Epithelial cell of proximal tubule (primary cell): Measurements from ENCODE around the gene PEX11A. TPM values are rescaled to one million over a fixed set of nuclear protein-coding genes. Genes with fewer than 3 reads are reported as not detected.

Source experiments
- DNase-seq: peaks from one replicate; pipeline ENCODE4 v3.0.0-alpha.2; 2011; ENCODE audit warnings: low read depth
- H3K4me3 ChIP-seq: 2 replicates; pipeline ENCODE4 v1.5.1; 2011; ENCODE audit warnings: low read depth, mild to moderate bottlenecking, low read length
- total RNA-seq: library from RNA; depleted of rRNA; stranded (reverse); fragments of >200 nt; gene quantifications from 2 replicates; pipeline ENCODE4 v1.2.3, GENCODE V29; 2015
- TF ChIP-seq, protein P1 (sequence below): conservative IDR thresholded peaks from 2 replicates; pipeline ENCODE4 v1.5.1; 2012; ENCODE audit warnings: low read depth, mild to moderate bottlenecking, low read length

The PEX11A gene
- total RNA-seq, 1 donor from 2014 or later, result 4.5 TPM

DNA sequence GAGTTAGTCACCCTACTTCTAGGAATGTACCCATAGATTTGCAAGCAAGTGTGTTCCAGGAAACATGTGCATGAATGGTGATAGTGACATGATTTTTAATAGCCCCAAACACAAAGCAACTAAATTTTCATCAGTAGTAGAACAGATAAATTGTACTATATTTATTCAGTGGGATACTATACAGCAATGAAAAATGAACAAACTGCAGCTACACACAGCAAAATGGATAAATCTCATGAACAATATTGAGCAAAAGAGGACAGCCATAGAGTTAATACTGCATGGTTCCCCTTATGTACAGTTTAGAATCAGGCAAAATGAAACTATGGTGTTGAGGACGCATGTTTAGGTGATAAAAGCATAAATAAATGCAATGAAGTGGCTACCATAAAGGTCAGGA is 34.5 kb upstream of the PEX11A start:
- DNase-seq, result no peak
- no peak overlapping the region for H3K4me3 ChIP-seq
- TF ChIP-seq, protein P1, sequence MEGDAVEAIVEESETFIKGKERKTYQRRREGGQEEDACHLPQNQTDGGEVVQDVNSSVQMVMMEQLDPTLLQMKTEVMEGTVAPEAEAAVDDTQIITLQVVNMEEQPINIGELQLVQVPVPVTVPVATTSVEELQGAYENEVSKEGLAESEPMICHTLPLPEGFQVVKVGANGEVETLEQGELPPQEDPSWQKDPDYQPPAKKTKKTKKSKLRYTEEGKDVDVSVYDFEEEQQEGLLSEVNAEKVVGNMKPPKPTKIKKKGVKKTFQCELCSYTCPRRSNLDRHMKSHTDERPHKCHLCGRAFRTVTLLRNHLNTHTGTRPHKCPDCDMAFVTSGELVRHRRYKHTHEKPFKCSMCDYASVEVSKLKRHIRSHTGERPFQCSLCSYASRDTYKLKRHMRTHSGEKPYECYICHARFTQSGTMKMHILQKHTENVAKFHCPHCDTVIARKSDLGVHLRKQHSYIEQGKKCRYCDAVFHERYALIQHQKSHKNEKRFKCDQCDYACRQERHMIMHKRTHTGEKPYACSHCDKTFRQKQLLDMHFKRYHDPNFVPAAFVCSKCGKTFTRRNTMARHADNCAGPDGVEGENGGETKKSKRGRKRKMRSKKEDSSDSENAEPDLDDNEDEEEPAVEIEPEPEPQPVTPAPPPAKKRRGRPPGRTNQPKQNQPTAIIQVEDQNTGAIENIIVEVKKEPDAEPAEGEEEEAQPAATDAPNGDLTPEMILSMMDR, result no peak

DNA sequence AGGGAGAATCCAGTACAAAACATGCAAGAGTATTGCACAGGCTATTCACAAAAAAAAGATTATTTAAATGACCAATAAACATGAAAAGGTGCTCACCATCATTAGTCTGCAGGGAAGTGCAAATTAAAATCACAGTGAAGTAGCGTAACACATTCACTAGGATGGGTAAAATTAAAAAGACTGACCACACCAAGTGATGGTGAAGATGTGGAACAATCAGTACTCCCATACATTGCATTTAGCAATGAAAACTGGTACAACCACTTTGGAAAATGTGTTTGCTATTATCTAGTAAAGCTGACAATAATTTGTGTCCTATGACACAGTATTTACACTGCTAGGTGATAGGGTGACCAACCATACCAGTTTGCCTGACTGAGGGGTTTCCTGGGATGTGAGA is 34.1 kb upstream of the PEX11A start:
- TF ChIP-seq, protein P1, result no peak
- DNase-seq, result no peak
- no peak overlapping the region for H3K4me3 ChIP-seq

DNA sequence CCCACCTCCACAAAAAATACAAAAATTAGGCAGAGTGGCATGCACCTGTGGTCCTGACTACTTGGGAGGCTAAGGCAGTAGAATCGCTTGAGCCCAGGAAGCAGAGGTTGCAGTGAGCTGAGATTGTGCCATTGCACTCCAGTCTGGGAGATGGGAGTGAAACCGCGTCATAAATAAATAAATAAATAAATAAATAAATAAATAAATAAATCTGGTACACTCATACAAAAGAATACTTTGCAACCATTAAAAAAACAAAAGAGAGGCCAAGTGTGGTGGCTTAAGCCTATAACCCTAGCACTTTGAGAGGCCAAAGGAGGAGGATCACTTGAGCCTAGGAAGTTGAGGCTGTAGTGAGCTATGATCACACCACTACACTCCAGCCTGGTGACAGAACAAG is 32.5 kb upstream of the PEX11A start:
- DNase-seq, result no peak
- no peak overlapping the region for H3K4me3 ChIP-seq
- TF ChIP-seq, protein P1, result no peak

DNA sequence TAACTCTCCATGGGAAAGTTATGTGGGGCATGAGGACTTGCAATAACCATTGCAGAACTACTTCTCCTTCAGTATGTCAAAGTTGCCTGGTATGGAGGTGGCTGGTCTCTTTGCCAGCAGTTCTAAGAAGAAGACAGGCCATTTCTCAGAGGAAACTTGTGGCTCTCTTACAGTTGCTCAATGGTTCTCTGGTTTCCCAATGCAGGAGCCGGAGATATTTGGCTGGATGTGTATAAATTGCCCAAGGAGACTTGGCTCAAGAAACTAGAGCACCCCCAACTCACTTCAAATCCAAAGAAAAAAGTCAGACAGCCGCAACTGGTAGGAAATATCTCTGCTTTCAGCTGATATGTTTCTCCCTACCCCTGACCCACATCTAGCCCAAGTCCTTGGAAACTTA is 24.2 kb upstream of the PEX11A start:
- no peak for DNase-seq
- H3K4me3 ChIP-seq, result no peak overlapping the region
- TF ChIP-seq, protein P1, result no peak

DNA sequence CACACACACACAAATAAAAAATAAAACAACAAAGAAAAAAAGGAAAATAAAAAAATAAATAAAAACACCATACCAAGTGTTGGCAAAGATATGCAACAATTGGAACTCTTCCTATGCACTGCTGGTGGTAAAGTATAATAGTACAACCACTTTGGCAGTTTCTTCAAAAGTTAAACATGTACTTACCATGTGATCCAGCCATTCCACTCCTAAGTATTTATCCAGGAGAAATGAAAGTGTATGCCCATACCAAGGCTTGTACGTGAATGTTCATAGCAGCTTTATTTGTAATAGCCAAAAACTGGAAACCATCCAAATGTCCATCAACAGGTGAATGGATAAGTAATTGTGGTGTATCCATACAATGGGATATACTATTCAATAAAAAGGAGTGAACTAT is 17.0 kb upstream of the PEX11A start:
- DNase-seq, result no peak
- TF ChIP-seq, protein P1, result no peak

DNA sequence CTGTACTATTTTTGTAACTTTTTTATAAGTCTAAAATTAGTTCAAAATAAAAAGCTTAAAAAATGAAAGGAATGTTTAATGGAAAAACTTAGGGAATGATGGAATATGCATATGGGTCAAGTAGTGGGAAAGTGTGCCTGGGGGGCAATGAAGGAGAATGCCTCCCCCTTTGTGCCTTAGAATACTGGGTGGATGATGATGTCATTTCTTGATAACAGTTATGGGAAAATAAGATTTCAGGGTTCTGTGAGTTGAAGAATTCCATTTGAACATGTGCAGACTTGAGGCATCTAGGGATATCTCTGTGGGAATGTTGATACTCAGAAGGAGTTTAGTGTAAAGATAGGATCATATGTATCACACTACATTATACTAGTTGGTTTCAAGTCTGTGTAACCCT is 13.9 kb upstream of the PEX11A start:
- no peak overlapping the region for H3K4me3 ChIP-seq
- TF ChIP-seq, protein P1, result no peak
- DNase-seq, result no peak

More for the DNA sequence above, 17.0 kb upstream of the PEX11A start:
- H3K4me3 ChIP-seq, result no peak overlapping the region

DNA sequence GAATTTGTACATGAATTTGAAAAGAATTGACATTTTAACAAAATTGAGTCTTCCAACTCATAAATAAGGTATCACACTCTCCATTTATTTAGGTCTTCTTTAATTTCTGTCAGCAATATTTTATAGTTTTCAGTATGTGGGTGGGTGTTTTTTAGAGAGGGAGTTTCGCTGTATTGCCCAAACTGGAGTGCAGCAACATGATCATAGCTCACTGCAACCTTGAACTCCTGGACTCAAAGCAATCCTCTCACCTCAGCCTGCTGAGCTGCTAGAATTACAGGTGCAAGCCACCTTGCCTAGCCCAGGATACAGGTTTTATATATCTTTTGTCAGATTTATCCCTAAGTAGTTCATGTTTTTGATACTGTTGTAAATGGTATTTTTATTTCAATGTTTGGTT is 4.6 kb upstream of the PEX11A start:
- H3K4me3 ChIP-seq, result no peak overlapping the region
- TF ChIP-seq, protein P1, result no peak
- no peak for DNase-seq
